Gastroesophageal sphincter (tissue), 3 donors: Measurements from ENCODE around the gene SLC6A9.

Experiments used
- CTCF ChIP-seq, 4 experiments: fragments of 200-600 bp in 2 of 4; fragments of 450-650 bp in 2 of 4; sonication (generic) in 1 of 4; IDR thresholded peaks; one replicate each; pipeline ENCODE4 v1.5.1; 2017 to 2019; ENCODE audit warnings: antibody characterized with exemption in 4 of 4, mild to moderate bottlenecking in 2 of 4, moderate library complexity in 2 of 4
- POLR2A ChIP-seq, 2 donors: fragments of 450-650 bp; IDR thresholded peaks; one replicate each; pipeline ENCODE4 v1.6.1; 2017; ENCODE audit warnings: antibody characterized with exemption in 2 of 2, mild to moderate bottlenecking in 2 of 2, moderate library complexity in 1 of 2

GRCh38 chr1:44033041-44033575 lies 1.8 kb upstream of the SLC6A9 start:
- TF ChIP-seq CTCF (IDR thresholded peaks at IDR 0.05) = no peak
- no peak for TF ChIP-seq POLR2A (IDR thresholded peaks at IDR 0.05)
